H9 (cell line): ENCODE measurements around the gene SRL. TPM values are rescaled to one million over a fixed set of nuclear protein-coding genes. Genes with fewer than 3 reads are reported as not detected.
A peak's percentile ranks its signal among the peaks of the same experiment; 100 is the strongest.

Source experiments
- DNase-seq: peaks from one replicate; pipeline ENCODE4 v3.0.0-alpha.2; 2017
- H2AFZ ChIP-seq: one replicate; pipeline ENCODE4 v1.6.1; 2013; ENCODE audit warnings: mild to moderate bottlenecking, low read length, control low read depth, moderate library complexity
- H2AK5ac ChIP-seq: 2 replicates; pipeline ENCODE4 v1.6.1; 2013; ENCODE audit warnings: low read length, control low read depth, mixed read lengths; ENCODE audit not compliant: insufficient read length
- H2BK120ac ChIP-seq: one replicate; pipeline ENCODE4 v1.6.1; 2013; ENCODE audit warnings: low read depth, mild to moderate bottlenecking, low read length, control low read depth, inconsistent platforms; ENCODE audit not compliant: poor library complexity, severe bottlenecking
- H2BK12ac ChIP-seq: 2 replicates; pipeline ENCODE4 v1.6.1; 2013; ENCODE audit warnings: low read length, control low read depth, mixed read lengths, low read depth; ENCODE audit not compliant: insufficient read length
- H2BK15ac ChIP-seq: 2 replicates; pipeline ENCODE4 v1.6.1; 2013; ENCODE audit warnings: low read depth, low read length, control low read depth
- H2BK20ac ChIP-seq: one replicate; pipeline ENCODE4 v1.6.1; 2013; ENCODE audit warnings: low read depth, mild to moderate bottlenecking, low read length, control low read depth, inconsistent platforms; ENCODE audit not compliant: poor library complexity, severe bottlenecking
- H2BK5ac ChIP-seq: 2 replicates; pipeline ENCODE4 v1.6.1; 2013; ENCODE audit warnings: low read length, control low read depth, mixed read lengths; ENCODE audit not compliant: insufficient read length
- H3K14ac ChIP-seq: 2 replicates; pipeline ENCODE4 v1.6.1; 2013; ENCODE audit warnings: low read length, control low read depth; ENCODE audit not compliant: insufficient read depth
- H3K18ac ChIP-seq: 2 replicates; pipeline ENCODE4 v1.6.1; 2013; ENCODE audit warnings: low read depth, mild to moderate bottlenecking, mixed read lengths, low read length, control low read depth; ENCODE audit not compliant: insufficient read length
- H3K23ac ChIP-seq: 2 replicates; pipeline ENCODE4 v1.6.1; 2013; ENCODE audit warnings: low read length, control low read depth, mixed read lengths, low read depth; ENCODE audit not compliant: insufficient read length
- H3K23me2 ChIP-seq: 2 replicates; pipeline ENCODE4 v1.6.1; 2013; ENCODE audit warnings: low read depth, mild to moderate bottlenecking, mixed read lengths, low read length, control low read depth; ENCODE audit not compliant: insufficient read length, poor library complexity, severe bottlenecking
- H3K27ac ChIP-seq: 2 replicates; pipeline ENCODE4 v1.5.1; 2013; ENCODE audit warnings: low read length, control low read depth, mixed read lengths, low read depth; ENCODE audit not compliant: insufficient read length
- H3K27me3 ChIP-seq: 2 replicates; pipeline ENCODE4 v1.6.1; 2013; ENCODE audit warnings: low read length, control low read depth, inconsistent platforms; ENCODE audit not compliant: insufficient read depth
- H3K4ac ChIP-seq: 2 replicates; pipeline ENCODE4 v1.6.1; 2013; ENCODE audit warnings: low read depth, mild to moderate bottlenecking, control low read depth, inconsistent platforms, low read length, moderate library complexity
- H3K4me1 ChIP-seq: 2 replicates; pipeline ENCODE4 v1.6.1; 2013; ENCODE audit warnings: low read length, control low read depth, inconsistent platforms; ENCODE audit not compliant: insufficient read depth
- H3K4me2 ChIP-seq: 2 replicates; pipeline ENCODE4 v1.6.1; 2013; ENCODE audit warnings: low read length, control low read depth, mixed read lengths; ENCODE audit not compliant: insufficient read length, insufficient read depth
- H3K56ac ChIP-seq: 2 replicates; pipeline ENCODE4 v1.6.1; 2013; ENCODE audit warnings: low read depth, mild to moderate bottlenecking, mixed read lengths, low read length, control low read depth; ENCODE audit not compliant: insufficient read length
- H3K79me1 ChIP-seq: 2 replicates; pipeline ENCODE4 v1.6.1; 2013; ENCODE audit warnings: low read depth, mild to moderate bottlenecking, moderate library complexity, low read length, control low read depth, inconsistent platforms; ENCODE audit not compliant: insufficient read depth, poor library complexity, severe bottlenecking
- H3K79me2 ChIP-seq: 2 replicates; pipeline ENCODE4 v1.6.1; 2013; ENCODE audit warnings: low read length, control low read depth, inconsistent platforms; ENCODE audit not compliant: insufficient read depth
- H3K9ac ChIP-seq: 2 replicates; pipeline ENCODE4 v1.6.1; 2013; ENCODE audit warnings: low read length, control low read depth, mixed read lengths; ENCODE audit not compliant: insufficient read length; ENCODE audit errors: extremely low read depth
- H3K9me3 ChIP-seq: one replicate; pipeline ENCODE4 v1.6.1; 2013; ENCODE audit warnings: low read depth, low read length, inconsistent platforms; ENCODE audit not compliant: control insufficient read depth
- H3T11ph ChIP-seq: one replicate; pipeline ENCODE4 v1.6.1; 2013; ENCODE audit warnings: mild to moderate bottlenecking, low read length, control low read depth, inconsistent platforms
- H4K20me1 ChIP-seq: one replicate; pipeline ENCODE4 v1.6.1; 2013; ENCODE audit not compliant: control insufficient read depth, insufficient read length, insufficient read depth
- H4K5ac ChIP-seq: 2 replicates; pipeline ENCODE4 v1.6.1; 2013; ENCODE audit warnings: low read depth, mild to moderate bottlenecking, mixed read lengths, low read length, control low read depth; ENCODE audit not compliant: insufficient read length
- H4K8ac ChIP-seq: replicated peaks from 2 replicates; pipeline ENCODE4 v1.6.1; 2013; ENCODE audit warnings: low read length, control low read depth, mixed read lengths, low read depth; ENCODE audit not compliant: insufficient read length
- H4K91ac ChIP-seq: 2 replicates; pipeline ENCODE4 v1.6.1; 2013; ENCODE audit warnings: low read depth, mild to moderate bottlenecking, moderate library complexity, mixed read lengths, low read length, control low read depth; ENCODE audit not compliant: insufficient read length
- H3K27ac Mint-ChIP-seq, 3 experiments: 2 replicates in 2 of 3; 3 replicates in 1 of 3; pipeline ENCODE4 v1.8.0; 2020 to 2021; ENCODE audit warnings: mixed read lengths in 3 of 3, mild to moderate bottlenecking in 1 of 3, moderate library complexity in 1 of 3
- H3K27me3 Mint-ChIP-seq: 2 replicates; pipeline ENCODE4 v1.8.0; 2021; ENCODE audit warnings: low read depth, mild to moderate bottlenecking, moderate library complexity, mixed read lengths
- H3K36me3 Mint-ChIP-seq, 3 experiments: 2 replicates in 2 of 3; 3 replicates in 1 of 3; pipeline ENCODE4 v1.8.0; 2020 to 2021; ENCODE audit warnings: low read depth in 3 of 3, mixed read lengths in 3 of 3; ENCODE audit not compliant: insufficient read depth in 1 of 3
- H3K4me1 Mint-ChIP-seq, 2 experiments: 2 replicates each; pipeline ENCODE4 v1.8.0; 2020; ENCODE audit warnings: mixed read lengths in 2 of 2
- H3K4me3 Mint-ChIP-seq, 2 experiments: 2 replicates in 1 of 2; 3 replicates in 1 of 2; pipeline ENCODE4 v1.8.0; 2020 to 2021; ENCODE audit warnings: mild to moderate bottlenecking in 2 of 2, mixed read lengths in 2 of 2, moderate library complexity in 1 of 2
- H3K9me3 Mint-ChIP-seq, 2 experiments: 2 replicates in 1 of 2; 3 replicates in 1 of 2; pipeline ENCODE4 v1.8.0; 2020; ENCODE audit warnings: mild to moderate bottlenecking in 2 of 2, mixed read lengths in 2 of 2, moderate library complexity in 1 of 2
- WGBS: extraction: QIAGEN DNeasy Blood & Tissue Kit; methylation state at CpG from one replicate; pipeline ENCODE4 v1.1.7; 2013; ENCODE audit warnings: missing lambda C conversion rate, low lambda C conversion rate, mixed read lengths; ENCODE audit not compliant: insufficient read length; ENCODE audit errors: extremely low coverage; 5-methylcytosine and 5-hydroxymethylcytosine counted together
- total RNA-seq: library from RNA; stranded (reverse); gene quantifications from 2 replicates; pipeline ENCODE4 v1.2.1, GENCODE V29; 2021
- TF ChIP-seq, protein P1 (sequence below): fragments of 200-600 bp; sonication (generic); conservative IDR thresholded peaks from 3 replicates; pipeline ENCODE4 v1.8.0; 2021; ENCODE audit warnings: antibody characterized with exemption, mild to moderate bottlenecking

The SRL gene
- total RNA-seq, 1 experiment from 2014 or later = not detected

DNA sequence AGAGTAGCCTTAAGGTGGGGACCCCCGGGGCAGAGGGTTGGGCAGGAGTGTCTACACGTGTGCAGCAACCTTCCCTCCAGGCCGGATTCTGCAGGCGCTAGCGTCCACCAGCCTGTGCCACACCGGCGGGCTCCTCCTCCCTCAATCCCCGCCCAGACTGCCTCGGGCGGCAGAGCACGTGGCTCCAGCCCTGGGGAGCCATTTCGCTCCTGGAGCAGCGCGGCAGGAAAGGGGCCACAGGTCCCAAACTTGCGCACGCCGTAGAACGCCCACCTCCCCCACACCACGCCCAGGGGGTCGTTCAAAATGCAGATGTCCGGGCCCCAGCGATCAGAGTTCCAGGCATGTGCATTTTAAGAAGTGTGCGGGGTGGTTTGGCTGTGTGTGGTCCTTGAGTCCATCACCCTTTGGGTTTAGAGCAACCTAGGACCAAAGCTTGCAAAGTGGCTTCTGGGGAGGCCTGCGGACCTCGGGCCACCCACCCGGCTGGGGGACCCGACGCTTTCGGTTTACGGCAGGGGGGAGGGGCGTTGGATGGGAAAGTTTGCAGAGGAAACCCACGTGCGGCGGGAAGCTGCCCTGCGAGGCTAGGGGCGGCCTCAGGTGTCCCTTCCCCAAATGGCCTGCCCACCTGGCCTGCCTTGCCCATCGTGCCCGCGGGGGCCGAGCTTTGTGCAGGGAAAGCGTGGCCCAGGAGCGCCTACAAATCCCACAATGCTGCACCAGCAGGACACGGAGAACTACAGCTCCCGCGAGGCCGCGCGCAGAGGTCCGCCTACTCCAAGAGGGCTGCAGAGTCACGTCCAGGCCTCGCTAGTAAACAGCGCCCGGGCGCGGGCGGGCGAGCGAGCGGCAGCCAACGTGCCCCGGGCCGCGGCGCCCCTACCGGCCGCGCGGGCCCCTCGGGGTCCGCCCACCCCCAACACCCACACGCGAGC lies 29.6 kb upstream of the SRL start:
- Histone ChIP-seq H3K23me2 (peaks cover 11% of the 10 kb centered on the region), H3K9me3 (no peaks in the 10 kb centered on the region), H3K56ac (no peak overlapping the region), H3K27ac (peak overlapping the region; percentile 70), H2BK120ac (peak overlapping the region; percentile 97), H3K23ac (no peak overlapping the region), H2AFZ (no peak overlapping the region), H3K4me2 (peak overlapping the region; percentile 68), H4K91ac (peak overlapping the region; percentile 96), H3K18ac (peak overlapping the region; percentile 99), H3T11ph (peak overlapping the region; percentile 48), H2AK5ac (peak overlapping the region; percentile 56), H3K27me3 (no peaks in the 10 kb centered on the region), H3K79me2 (peaks cover 31% of the 10 kb centered on the region; the same call in 1 of the 2 replicates), H3K4ac (peak overlapping the region; percentile 68; the same call in 1 of the 2 replicates), H3K14ac (peak overlapping the region; percentile 99), H2BK20ac (no peak overlapping the region), H4K8ac (peak overlapping the region; percentile 93), H4K20me1 (no peaks in the 10 kb centered on the region), H3K79me1 (peaks cover 6% of the 10 kb centered on the region), H2BK15ac (no peak overlapping the region), H3K4me1 (peaks cover 3% of the 10 kb centered on the region; the same call in 1 of the 2 replicates), H4K5ac (peak overlapping the region; percentile 96), H2BK5ac (peak overlapping the region; percentile 43), H3K9ac (peak overlapping the region; percentile 92), H2BK12ac (peak overlapping the region; percentile 15)
- H3K36me3 Mint-ChIP-seq = peaks cover 0 to 17% (median 8%) of the 10 kb centered on the region in 3 experiments; a peak in 5 of 7 replicates
- peak overlapping the region; percentile 66 to 98 (median 94); a peak in 6 of 7 replicates for H3K27ac Mint-ChIP-seq
- DNase-seq = peak; percentile 95
- TF ChIP-seq, protein P1, sequence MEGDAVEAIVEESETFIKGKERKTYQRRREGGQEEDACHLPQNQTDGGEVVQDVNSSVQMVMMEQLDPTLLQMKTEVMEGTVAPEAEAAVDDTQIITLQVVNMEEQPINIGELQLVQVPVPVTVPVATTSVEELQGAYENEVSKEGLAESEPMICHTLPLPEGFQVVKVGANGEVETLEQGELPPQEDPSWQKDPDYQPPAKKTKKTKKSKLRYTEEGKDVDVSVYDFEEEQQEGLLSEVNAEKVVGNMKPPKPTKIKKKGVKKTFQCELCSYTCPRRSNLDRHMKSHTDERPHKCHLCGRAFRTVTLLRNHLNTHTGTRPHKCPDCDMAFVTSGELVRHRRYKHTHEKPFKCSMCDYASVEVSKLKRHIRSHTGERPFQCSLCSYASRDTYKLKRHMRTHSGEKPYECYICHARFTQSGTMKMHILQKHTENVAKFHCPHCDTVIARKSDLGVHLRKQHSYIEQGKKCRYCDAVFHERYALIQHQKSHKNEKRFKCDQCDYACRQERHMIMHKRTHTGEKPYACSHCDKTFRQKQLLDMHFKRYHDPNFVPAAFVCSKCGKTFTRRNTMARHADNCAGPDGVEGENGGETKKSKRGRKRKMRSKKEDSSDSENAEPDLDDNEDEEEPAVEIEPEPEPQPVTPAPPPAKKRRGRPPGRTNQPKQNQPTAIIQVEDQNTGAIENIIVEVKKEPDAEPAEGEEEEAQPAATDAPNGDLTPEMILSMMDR = peak; percentile 47; the same call in 1 of the 3 replicates
- H3K4me3 Mint-ChIP-seq = peak overlapping the region; percentile 85 to 91
- no peaks in the 10 kb centered on the region for H3K9me3 Mint-ChIP-seq
- WGBS = no CpG with 5 or more reads among the region's 72 CpGs
- no peaks in the 10 kb centered on the region; the same call in 1 of the 2 replicates for H3K27me3 Mint-ChIP-seq
- peaks cover 4 to 12% of the 10 kb centered on the region in 2 experiments; a peak in 3 of 4 replicates for H3K4me1 Mint-ChIP-seq
